HTERT RPE-1 (cell line): ENCODE data around the gene PACRGL.

Experiments used
- in situ Hi-C: fragments of 300-500 bp; cut with MboI; formaldehyde crosslinking; loops from 4 replicates; pipeline ENCODE4 v1.14.3; 2020; ENCODE audit warnings: low sequenced_read_pairs

Gene PACRGL

DNA sequence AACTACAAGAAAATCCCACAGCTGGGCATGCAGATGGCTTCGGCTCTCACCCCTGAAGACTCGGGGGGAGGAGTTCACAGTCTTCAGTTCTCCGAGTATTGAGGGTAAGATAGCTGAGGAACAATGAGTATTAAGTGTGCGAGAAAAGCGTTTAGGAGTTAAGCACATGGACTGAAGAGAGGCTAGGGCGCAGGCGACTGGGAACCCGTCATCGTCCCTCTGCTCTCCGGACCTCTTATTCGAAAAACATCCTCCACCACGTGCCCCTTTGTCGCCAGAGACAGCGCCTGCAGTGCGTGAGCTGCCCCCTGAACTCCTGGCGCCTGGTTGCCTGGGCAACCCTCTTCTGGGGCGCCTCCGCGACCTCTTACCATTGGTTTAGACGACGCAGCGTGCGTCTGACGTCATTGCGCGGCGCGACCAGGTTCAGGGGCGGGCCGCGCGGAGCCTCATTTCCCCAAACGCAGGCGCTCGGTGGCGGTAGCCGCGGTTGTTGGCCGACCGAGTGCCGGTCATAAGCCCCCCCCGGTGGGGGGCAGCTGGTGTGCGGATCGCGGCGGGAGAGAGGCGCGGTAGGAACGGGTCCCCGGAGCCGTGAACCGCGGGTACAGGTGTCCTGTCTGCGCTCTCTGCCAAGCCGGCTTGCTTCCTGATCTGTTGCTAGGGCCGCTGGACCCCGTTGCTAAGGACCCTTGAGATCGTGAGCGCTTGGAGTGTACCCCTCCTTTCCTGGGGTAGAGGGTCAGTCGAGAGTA lies at the start of gene PACRGL:
Gene PACRGL (plus strand): TSS at position 452 of the 755 bp plus-strand sequence. CDS start 4,024 bp downstream, outside the sequence.
- in situ Hi-C loops, result no loop called here

DNA sequence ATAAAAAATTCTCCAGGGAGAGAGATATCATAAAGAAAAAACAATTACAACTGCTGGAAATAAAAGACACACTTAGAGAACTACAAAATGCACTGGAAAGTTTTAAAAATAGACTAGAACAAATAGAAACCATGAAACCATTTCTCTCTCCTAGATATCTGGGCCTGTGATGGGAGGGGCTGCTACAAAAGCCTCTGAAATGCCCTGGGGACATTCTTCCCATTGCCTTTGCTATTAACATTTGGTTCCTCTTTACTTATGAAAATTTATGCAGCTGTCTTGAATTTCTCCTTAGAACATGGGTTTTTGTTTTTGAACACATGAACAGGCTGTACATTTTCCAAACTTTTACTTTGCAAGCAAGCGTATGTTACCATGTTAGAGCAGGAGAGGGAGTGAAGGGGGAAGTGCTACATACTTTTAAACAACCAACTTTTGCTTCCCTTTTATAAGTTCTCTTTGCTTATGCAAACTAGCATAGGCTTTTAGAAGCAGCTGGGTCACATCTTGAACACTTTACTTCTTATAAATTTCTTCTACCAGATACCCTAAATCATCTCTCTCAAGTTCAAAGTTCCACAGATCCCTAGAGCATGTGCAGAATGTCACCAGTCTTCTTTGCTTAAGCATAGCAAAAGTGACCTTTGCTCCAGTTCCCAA lies 47.9 kb upstream of the PACRGL start:
- in situ Hi-C loops, result no loop called here

DNA sequence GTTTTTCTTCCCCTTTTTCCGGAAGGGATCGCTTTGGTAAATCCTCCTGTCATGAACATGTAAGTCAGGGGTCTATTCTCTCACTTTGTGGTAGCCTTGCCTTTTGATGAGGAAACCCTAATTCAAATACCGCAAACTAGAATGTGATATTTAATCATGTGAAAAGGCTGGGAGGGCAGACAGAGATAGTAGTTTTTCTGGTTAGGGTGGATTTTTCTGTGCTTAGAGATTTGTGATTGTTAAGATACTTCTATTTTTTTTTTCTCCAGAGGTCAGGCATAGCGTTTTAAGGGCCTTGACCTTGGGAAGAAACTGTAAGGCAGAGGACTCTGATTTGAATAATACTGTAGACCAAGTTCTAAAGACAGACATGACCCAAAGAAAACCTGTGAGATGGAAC lies 41.8 kb upstream of the PACRGL start:
- in situ Hi-C loops, result no loop called here

DNA sequence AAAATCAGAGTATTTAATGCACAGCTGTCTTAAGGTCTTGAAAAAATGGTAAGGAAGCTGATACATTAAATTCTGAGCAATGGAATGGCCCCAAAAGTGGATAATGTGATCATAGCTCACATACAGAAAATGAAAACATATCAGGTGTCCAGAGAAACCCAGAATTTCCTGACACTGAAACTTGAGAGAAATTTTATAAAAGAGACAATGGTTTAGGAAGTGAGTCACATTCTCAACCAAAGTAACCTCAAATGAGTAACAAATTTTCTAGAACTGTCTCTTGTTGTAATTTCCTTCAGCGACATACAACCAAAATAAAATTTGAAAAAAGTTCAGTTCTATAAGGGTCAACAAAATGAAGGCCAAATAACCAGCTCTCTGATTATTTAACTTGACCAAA lies 37.4 kb upstream of the PACRGL start:
- in situ Hi-C loops, result no loop called here

DNA sequence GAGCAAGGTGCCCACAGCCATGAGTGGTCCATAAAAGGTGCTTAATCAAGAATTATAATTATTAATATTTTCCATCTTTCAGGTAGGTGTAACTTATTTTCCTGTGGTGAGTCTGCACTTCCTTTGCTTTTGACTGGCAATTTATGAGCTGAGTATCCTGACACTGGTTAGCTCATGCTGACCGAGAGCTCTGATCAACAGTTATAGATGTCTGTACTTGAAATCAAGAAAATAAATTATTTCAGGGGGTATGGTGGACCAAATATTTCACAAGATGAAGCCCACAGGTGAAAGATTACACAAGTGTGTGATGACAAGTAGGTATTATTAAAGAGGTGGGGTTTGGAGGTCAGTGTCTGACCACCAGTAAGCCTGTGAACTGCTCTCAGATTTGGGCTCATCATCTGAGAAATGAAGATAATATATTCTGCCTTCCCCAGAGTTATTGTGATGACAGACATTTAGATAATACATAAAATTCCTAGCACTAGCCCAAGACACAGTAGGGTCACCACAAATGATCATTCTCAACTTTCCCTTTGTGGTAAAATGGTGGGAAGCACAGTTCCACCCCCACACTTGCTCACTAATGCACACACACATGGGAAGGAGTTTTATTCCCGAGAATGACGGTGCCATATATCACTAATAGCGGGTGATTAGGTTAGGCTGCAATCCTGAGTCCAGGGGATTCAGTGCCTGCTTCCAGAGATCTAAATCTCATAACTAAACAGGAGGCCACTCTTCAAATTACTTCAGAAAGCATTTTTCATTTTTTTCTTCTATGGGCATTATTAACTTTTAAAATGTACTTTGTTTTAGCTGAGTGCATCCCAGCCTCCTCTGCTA lies 34.0 kb upstream of the PACRGL start:
- in situ Hi-C loops, result no loop called here

DNA sequence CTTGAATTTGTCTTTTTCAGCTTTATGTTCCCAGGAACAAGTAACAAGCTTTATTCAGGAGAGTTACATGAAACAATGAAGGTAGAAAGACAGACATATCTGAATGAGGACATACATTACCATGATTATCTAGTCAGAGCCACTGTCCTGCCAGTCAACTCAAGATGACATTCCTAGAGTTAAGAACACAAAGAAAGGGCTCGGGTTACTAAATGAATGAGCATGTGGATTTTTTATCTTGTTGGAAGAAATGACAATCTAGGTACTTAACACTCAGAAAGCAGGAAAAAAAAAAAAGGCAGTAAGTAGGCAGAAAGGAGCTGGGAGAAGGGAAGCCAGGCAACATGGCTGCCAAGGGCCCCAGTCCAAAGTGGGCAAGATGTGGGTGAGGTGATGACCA lies 28.0 kb upstream of the PACRGL start:
- in situ Hi-C loops, result no loop called here

DNA sequence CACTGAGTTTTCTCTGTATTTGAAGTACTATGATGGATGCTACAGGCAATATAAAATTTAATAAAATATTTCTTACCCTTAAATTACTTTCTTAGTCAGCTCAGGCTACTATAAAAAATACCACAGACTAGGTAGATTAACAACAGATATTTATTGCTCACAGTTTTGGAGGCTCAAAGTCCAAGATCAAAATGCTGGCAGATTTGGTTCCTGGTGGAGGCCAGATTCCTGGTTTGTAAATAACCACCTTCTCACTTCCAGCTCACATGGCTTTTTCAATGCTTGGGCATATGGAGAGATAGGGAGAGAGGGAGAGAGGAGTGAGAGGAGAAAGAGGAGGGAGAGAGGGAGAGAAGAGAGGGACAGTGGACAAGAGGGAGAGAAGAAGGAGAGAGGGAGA lies 24.5 kb upstream of the PACRGL start:
- in situ Hi-C loops, result no loop called here

DNA sequence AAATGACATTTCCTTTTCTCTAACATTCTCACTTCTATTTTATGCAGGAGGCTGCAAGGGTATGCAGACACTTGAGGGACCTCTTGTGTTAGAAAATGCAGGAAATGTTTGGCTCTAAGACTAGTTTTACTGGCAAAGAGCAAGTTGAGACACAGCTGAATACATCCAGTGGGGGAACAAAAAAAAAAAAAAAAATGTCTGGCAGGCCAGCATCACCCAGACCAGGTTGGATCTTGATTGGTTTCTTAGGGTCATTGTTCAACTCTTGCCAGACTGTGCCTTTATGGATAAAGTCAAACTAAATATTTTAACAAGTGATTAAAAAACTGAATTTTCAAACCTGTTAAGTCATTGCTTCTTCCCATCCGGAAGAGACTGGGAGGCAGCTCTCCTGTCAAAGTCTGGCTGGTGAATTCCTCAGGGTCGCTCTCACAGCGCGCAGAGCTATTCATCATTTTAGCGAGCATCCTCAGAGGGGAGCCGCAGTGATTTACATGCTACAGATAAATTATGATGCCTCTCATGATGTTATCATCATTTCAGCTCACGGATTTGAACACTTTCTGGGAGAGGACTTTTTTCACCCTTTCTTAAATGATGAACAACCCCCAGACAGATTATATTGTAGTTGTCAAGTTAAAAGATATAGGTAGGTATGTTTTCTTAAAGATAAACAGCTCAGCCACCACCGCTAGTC lies 23.6 kb upstream of the PACRGL start:
- in situ Hi-C loops, result no loop called here

DNA sequence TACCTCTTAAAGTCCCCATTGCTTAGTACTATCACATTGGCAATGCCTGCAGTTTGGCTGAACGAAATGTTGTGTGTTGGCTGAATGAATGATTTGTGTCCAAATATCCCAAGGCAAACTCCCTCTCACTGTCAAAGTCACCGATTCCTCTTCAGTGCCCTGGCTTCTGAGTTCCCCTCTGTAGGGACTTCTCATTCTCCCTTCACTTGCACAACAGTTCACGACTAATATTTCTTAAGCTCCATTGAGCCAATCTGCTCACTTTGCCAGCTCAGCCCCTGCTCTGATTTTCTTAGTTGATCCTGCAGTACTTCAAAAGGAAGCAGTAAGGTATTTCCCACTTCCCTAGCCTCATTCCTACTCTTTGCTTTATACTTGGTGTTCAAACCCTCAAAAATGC lies 21.9 kb upstream of the PACRGL start:
- in situ Hi-C loops, result no loop called here

DNA sequence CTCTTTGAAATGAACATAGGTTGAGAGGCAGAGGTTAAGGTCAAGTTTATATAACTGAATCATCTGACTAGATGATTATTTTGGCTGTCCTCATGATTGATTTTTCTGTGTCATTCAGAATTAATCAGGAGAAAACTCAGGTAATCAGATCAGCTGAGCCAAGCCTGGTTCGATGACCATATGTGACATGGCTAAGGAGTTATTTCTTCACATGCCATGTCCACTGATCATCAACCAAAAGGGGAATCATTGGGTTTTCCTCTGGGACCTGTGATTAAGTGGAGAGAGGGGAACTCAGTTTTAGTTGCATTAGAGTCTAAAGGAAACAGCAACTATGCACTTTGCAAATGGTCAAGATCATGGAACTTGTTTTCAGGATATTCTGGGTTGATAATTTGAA lies 20.3 kb upstream of the PACRGL start:
- in situ Hi-C loops, result no loop called here

DNA sequence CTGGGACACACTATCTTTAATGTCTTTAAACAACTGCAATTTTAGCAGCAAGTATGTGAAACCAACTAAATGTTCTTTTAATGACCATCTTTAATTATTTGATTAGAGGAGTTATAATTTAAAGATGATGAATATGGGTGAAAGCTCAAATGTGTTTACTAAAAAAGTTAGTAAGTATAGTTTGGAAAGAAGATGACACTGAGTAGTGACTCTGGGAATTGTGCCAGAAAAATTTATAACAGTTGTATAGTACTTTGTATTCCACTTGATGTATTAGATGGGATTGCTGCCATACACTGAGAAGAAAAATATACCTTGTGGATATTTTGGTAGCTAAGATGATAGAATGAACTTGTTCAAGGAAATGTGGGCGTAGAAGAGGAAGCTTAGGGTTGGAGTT lies 19.5 kb upstream of the PACRGL start:
- in situ Hi-C loops, result no loop called here

DNA sequence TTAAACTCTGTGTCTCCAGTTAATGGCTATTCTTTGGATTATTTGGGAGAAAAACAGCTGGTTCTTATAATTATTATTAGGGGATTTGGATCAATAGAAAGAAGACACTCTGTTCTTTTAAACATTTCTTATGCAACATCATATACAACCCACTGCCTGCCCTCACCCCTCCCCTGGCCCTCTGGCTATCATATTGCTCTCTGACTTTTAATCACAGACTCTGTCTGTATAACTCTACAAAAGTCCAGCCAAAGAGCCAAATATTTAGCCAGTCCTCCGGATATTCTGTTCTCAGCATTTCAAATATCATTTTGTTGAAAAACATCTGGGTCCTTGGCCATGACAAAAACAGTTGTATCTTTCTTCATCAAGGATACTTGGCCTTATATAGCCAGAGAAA lies 19.0 kb upstream of the PACRGL start:
- in situ Hi-C loops, result no loop called here

DNA sequence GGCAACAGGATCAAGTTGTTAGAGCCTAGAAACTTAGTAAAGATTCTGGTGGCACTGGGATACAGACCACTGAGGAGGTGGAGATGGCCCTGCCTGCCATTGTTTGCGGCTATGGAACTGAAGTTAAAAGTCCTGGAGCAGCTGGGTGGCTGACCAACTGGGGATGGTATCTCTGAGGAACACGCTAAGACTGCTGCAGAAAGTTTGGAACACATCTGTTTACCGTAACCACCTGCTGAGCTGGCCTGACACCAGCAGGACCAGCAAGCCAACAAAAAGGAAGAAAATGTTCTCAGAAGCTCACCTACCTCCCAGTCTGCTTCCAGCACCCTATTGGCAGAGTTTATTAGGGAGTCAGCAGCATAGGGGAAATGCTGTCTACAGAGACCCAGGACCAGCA lies 17.4 kb upstream of the PACRGL start:
- in situ Hi-C loops, result no loop called here

DNA sequence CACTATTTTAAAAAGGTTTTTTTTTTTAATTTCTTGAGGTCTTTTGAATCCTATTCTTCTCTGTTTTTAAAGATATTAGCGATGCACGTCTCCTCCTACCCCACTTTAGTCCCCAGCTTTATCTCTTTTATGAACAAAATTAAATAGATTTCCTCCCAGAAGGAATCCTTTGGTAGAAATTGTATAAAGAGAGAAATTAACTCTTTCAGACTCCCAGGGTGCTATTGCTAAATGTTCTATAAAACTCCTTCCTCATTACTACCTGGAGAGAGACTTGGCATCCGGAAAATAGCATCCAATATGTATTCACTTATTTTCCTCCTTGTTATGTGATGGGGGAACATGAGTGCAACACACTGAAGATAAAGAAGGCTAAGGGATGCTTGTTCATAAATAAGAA lies 16.5 kb upstream of the PACRGL start:
- in situ Hi-C loops, result no loop called here

DNA sequence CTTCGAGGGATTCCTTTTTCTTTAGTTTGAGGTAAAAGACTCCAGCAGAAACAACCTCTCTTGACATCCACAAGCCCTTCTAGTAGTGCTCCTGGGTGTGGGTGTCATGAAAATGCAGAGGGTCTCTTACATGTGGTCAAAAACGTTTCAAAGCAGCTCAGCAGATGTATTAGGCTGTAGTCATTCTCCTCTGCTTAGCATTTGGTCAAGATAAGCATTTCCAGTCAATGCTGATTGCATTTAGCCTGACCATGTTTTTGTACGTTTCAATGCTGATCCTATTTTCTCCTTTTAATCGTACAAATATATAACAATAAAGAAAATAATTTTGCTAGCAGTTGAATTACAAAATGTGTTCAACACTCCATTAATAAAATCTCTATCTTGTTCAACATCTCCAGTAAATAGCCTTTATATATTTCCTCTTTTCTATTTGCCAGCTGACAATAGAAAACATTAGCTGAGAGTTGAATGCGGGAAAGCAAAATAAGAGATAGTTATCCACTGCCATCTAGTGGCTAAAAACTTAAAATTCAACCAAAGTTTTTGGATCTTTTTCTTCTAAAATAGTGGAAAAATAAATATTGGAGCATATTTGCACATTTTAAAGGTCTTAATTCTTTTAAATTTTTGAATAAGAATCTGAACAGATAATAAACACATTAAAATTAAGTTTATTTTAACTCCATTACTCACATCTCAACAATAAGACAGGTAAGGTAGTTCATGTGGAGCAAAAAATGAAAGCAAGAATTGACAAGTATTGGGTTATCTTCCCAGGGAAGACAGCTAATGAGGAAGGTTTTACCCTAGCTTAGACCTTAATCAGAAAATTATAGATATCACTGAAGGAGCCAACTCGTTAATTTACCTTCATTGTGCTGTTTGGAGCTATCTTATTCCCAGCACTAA lies 15.2 kb upstream of the PACRGL start:
- in situ Hi-C loops, result no loop called here

DNA sequence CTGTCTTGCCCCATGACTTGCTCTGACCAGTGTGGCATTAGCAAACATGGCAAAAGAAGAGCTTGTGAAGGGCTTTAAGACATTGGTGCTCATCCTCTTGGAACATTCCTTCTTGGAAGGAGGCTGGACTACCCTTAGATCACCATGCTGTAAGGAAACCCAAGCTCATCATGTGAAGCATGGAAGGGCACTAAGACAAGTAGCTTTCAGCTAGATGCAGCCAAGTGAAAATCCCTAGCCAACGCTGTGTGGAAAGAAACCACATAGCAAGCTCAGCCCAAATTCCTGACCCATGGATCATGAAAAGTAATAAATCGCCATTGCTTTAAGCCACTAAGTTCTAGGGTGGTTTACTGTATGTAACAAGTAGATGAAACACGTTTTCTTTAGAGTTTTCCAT lies 12.4 kb upstream of the PACRGL start:
- in situ Hi-C loops, result no loop called here

DNA sequence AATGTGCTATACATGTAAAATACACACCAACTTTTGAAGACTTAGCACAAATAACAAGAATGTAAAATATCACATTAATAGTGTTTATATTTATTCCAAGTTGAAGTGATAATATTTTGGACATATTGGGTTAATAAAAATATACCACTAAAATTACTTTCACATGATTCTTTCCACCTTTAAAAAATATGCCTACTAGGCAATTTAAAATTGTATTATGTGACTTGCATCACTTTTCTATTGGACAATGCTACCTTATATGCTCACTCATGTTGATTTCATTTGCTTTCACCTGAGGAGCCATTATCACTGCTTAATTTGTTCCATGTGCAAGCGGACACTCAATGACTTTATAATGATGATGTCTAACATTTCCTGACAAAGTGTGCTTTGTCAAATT lies 3.4 kb upstream of the PACRGL start:
- in situ Hi-C loops, result no loop called here

DNA sequence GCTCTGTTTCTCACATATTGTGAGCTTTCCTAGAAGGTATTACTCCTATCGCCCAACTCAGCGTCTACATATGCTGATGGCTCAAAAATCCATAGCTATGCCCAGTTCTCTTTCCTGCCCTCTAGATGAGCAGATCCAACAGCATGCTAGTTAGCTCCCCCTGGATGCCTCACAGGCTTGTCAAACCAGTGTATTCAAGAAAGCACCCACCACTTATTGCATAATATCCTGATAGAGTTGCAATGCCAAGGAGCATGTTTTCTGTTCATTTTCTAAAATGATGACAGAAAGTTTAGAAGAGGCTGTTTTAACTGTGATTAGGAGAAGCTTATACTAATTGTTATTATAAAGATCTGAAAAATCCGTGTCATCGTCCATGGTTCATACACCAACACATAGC lies 1.9 kb upstream of the PACRGL start:
- in situ Hi-C loops, result no loop called here

DNA sequence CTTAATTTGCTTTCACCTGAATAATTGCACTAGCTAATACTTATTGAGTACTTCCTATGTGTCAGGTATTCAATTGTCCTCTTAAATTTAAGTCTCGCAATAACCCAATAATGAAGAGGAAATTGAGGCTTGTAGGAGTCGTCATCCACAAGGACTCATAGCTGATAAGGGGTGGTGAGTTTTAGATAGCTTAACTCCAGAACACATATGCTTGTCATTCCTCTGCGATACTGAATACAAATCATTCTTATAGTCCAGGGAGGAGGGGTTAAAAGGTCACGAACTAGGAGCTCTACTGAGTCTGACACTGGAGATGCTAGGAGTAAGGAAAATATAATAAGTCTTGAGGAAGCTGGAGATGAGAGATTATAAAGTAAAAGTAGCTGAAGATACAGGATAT lies 1.4 kb upstream of the PACRGL start:
- in situ Hi-C loops, result no loop called here

DNA sequence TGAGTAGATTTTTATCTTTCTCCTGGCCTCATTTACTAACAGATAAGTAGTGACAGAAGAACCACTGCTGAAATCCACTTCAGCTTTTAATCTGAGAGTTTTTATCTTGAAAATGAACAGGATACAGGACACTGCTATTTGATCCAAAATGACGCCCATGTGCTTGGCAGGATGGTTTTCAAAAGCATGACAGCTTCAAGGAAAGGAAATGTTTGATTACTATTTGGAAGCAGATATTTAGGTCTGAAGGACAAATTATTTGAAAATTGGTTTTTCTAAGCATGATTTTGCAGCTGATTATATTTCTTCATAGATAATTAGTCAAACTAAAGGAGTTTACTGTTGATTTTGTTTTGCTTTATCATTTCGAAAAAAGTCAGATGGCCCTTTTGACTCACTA lies 11.1 kb downstream of the PACRGL start:
- in situ Hi-C loops, result no loop called here
